ENCODE data around the gene XYLT1.

Gene XYLT1

DNA sequence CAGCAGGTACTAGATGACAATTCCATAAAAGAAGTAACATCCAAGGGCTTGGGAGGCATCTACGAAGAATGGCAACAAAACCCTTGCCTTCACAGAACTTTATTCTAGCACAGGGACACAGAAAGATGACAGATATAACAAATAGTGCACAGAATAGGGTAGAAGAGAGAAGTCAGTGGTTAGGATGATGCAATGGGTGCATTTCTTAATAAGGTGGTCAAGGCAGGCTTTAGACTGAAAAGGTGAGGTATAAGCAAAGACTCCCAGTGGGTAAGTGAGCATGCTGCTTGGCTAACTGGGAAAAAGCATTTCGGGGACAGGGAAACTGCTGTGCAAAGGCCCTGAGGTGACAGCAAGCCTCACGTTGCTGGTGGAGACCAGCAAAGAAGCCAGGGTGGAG, 175.9 kb downstream of the XYLT1 start:
- FAIRE-seq (no peak), DNase-seq (ENCODE audit: insufficient read length, low spot score) (no peak)
- TF ChIP-seq POU2F2 (IDR thresholded peaks at IDR 0.05; ENCODE audit: low read depth, low read length) (no peak), POLR2A (IDR thresholded peaks at IDR 0.05; ENCODE audit: low read depth, low read length) (no peak), SPI1 (IDR thresholded peaks at IDR 0.05; ENCODE audit: low read depth, low read length) (no peak), POLR2AphosphoS5 (IDR thresholded peaks at IDR 0.05; ENCODE audit: low read depth, low read length) (no peak), PAX5 (IDR thresholded peaks at IDR 0.05; ENCODE audit: insufficient read depth, low read length, severe bottlenecking) (no peak), TAF1 (IDR thresholded peaks at IDR 0.05; ENCODE audit: low read depth, low read length) (no peak)

DNA sequence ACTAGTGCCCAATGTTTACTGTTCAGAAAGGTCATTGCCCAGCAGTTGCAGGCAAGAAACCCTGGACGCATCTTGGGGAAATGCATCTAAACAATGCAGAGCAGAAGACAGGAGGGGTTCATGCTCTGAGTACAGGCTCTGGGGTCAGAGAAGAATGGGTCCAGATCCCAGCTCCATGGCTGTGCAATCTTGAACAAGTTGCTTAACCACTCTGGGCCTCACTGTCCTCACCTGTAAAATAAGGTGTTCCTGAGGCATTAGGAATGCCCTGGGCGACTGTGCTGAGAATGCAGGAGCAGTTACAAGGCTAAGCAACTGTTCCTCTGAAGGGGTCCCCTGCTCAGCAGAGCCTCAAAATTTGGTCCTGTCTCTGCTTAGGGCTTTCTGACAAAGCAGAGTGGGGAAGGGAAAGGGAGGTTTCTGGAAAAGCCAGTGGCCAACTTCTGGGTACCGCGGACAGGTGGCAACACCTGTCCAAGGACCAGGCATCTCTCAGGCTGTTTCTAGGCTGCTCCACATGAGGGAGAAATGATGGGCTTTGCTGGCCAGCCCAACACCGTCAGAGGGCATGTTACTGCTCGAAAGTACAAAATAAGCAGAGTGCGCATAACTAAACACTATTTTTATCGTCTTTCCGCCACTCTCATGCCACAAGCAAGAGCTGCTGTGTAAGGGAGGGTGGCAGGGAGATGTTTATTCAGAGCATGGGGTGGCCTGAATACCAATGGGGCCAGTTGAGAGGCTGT, 176.8 kb downstream of the XYLT1 start:
- TF ChIP-seq PAX5 (IDR thresholded peaks at IDR 0.05; ENCODE audit: insufficient read depth, low read length, severe bottlenecking) = no peak
- TF ChIP-seq SPI1 (IDR thresholded peaks at IDR 0.05; ENCODE audit: low read depth, low read length) = no peak
- TF ChIP-seq POLR2AphosphoS5 (IDR thresholded peaks at IDR 0.05; ENCODE audit: low read depth, low read length) = no peak
- FAIRE-seq (no peak), DNase-seq (ENCODE audit: insufficient read length, low spot score) (no peak)

DNA sequence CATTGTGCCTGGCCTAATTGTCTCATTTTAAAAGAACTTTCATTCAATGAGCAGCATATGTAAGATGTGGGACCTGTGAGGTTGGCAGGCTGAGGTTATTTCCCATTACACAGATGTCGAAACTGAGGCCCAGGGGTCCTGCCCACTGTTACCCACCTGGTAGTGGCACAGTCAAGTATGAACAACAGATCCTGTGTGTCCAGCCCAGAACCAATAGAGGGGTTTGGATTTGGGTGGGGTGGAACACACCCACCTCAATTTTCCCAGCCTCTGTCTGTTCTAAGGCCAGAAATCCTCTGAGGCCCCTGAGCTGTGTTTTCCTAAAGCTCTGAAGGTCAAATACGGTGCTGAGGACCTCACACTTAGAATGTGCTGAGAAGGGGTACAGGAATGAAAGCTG, 179.5 kb downstream of the XYLT1 start:
- no peak for TF ChIP-seq PAX5 (IDR thresholded peaks at IDR 0.05; ENCODE audit: insufficient read depth, low read length, severe bottlenecking)
- no peak for DNase-seq (ENCODE audit: insufficient read length, low spot score)
- FAIRE-seq = no peak

DNA sequence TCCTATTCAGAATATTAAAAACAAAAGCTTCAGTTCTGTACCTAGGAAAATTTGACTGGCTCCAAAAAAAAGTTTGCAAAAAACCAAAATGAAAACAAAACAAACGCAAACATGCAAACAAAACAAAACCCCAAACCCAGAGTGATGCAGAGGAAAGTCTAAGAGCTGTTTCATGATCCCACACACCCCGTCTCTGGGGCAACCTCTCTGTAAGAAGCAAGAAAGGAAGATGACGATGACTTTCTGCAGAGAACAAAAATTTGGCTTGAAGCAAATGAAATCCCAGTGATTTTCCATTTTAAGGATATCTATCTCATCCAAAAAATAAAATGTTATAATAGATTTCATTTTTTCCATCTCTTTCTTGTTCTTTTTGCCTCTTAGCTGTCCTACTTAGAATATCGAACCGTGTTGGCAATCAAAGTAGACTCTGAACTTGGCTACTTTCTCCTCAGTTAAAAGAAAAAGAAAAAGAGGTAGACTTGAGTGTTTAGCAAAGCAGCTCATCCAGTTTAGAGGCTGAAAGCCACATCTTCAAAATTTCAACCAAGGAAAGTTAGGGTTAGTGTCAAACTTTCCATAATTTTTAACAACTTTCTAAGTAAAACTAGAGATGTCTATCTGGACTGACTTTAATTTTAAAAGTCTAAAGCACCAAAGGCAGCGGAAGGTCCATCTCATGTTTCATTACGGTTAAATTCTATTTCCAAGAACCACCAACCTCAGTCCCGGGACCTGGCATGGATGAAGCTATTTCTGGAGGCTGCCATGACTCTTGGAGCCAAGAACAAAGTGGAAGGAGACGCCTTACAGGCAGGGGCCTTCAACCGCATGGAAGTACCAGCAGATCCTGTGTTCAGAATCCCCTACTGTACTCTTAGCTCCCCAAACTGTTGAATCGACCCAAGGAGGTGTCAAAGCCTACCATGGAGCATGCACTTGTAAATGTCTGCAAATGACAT, 180.8 kb downstream of the XYLT1 start:
- DNase-seq (ENCODE audit: insufficient read length, low spot score) (no peak), FAIRE-seq (no peak)
- no peak for TF ChIP-seq PAX5 (IDR thresholded peaks at IDR 0.05; ENCODE audit: insufficient read depth, low read length, severe bottlenecking)
- no peak for TF ChIP-seq POLR2A (IDR thresholded peaks at IDR 0.05; ENCODE audit: low read depth, low read length)
- no peak for TF ChIP-seq SPI1 (IDR thresholded peaks at IDR 0.05; ENCODE audit: low read depth, low read length)
- TF ChIP-seq POU2F2 (IDR thresholded peaks at IDR 0.05; ENCODE audit: low read depth, low read length) = no peak
- TF ChIP-seq POLR2AphosphoS5 (IDR thresholded peaks at IDR 0.05; ENCODE audit: low read depth, low read length) = no peak
- no peak for TF ChIP-seq TAF1 (IDR thresholded peaks at IDR 0.05; ENCODE audit: low read depth, low read length)

DNA sequence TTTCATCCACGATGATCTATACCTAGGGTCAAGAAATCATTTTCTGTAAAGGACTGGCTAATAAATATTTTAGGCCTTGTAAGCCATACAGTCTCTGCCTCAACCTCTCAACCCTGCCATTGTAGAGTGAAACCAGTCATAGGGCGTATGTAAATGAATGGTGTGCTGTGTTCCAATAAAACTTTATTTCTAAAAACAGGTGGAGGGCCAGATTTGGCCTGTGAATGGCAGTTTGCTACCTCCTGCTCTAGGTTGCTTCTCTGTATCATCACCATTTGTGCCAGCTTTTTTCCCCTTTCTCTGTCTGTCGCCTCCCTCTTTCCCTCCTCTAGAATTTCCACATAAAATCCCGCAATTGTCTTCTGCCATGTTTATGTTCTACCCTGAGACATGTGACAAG, 181.7 kb downstream of the XYLT1 start:
- TF ChIP-seq SPI1 (IDR thresholded peaks at IDR 0.05; ENCODE audit: low read depth, low read length) (no peak), PAX5 (IDR thresholded peaks at IDR 0.05; ENCODE audit: insufficient read depth, low read length, severe bottlenecking) (no peak), TAF1 (IDR thresholded peaks at IDR 0.05; ENCODE audit: low read depth, low read length) (no peak), POLR2AphosphoS5 (IDR thresholded peaks at IDR 0.05; ENCODE audit: low read depth, low read length) (no peak), POU2F2 (IDR thresholded peaks at IDR 0.05; ENCODE audit: low read depth, low read length) (no peak), POLR2A (IDR thresholded peaks at IDR 0.05; ENCODE audit: low read depth, low read length) (no peak)
- DNase-seq (ENCODE audit: insufficient read length, low spot score) = no peak
- no peak for FAIRE-seq

DNA sequence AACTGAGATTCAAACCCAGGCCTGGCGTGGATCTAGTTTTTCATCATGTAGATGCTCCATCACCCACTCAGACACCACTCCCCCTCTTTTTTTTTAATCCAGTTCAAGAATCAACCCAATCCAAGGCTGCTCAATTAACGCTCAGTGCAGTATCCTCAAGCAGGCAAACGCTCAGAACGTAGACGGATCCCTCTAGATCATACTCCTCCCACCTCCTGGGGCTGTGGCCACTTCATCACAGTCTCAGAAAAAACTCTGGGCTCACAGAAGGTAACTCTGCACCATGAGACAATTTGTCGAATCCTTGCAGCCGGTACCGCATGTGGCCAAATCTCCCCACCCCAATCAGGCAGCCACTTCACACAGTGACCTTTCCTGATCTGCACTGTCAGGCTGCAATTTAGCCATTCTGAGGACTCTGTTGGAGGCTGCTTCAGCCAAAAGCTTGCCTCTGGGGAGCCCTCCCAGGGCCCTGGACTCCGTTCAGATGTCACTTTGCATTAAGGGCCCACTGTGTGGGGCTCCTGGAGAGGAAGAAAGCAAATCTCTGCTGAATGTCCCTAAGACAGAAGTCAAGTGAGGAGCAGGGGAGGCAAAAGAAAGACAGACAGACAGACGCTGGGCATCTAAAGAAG, 183.5 kb downstream of the XYLT1 start:
- TF ChIP-seq POU2F2 (IDR thresholded peaks at IDR 0.05; ENCODE audit: low read depth, low read length) (no peak), TAF1 (IDR thresholded peaks at IDR 0.05; ENCODE audit: low read depth, low read length) (no peak), PAX5 (IDR thresholded peaks at IDR 0.05; ENCODE audit: insufficient read depth, low read length, severe bottlenecking) (no peak), POLR2AphosphoS5 (IDR thresholded peaks at IDR 0.05; ENCODE audit: low read depth, low read length) (no peak), POLR2A (IDR thresholded peaks at IDR 0.05; ENCODE audit: low read depth, low read length) (no peak), SPI1 (IDR thresholded peaks at IDR 0.05; ENCODE audit: low read depth, low read length) (no peak)
- DNase-seq (ENCODE audit: insufficient read length, low spot score) (no peak), FAIRE-seq (no peak)

DNA sequence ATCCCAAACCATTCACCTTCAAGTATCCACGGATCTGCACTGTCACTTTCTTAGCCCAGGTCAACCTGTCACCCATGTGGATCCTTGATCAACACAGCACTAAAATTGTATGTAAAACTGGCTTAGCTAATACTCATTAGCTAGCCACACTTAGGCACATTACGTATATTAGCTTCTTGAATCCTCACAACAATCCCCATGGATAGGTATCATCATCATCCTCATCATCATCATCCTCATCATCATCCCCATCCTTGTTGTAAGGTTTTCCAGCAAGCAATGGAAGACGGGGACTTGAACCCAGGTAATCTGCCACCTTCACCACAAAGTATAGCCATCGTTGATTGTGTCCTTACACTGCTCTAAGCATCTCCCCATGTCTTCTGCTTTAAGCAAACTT, 184.3 kb downstream of the XYLT1 start:
- DNase-seq (ENCODE audit: insufficient read length, low spot score) (no peak), FAIRE-seq (peak; percentile 26)
- TF ChIP-seq TAF1 (IDR thresholded peaks at IDR 0.05; ENCODE audit: low read depth, low read length) (no peak), POLR2AphosphoS5 (IDR thresholded peaks at IDR 0.05; ENCODE audit: low read depth, low read length) (no peak), POU2F2 (IDR thresholded peaks at IDR 0.05; ENCODE audit: low read depth, low read length) (no peak), PAX5 (IDR thresholded peaks at IDR 0.05; ENCODE audit: insufficient read depth, low read length, severe bottlenecking) (no peak), SPI1 (IDR thresholded peaks at IDR 0.05; ENCODE audit: low read depth, low read length) (no peak), POLR2A (IDR thresholded peaks at IDR 0.05; ENCODE audit: low read depth, low read length) (no peak)

DNA sequence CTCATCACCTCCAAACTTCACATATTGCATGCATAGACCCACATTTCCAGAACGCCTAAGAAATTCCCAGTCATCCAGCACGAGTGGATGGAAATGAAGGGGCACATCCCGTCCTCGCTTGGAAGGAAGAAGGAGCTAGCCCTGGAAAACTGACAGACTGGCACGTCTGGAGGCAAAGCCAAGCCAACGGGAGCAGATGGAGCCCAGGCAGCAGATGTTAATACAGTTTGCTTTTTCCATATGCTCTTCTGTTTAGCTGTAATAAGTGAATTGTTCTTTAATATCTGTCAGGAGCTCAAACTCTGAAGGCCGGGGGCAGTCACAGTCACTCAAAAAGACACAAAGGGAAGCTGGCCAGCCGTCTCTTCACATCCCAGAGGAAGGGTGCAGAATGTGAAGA, 187.7 kb downstream of the XYLT1 start:
- no peak for FAIRE-seq
- TF ChIP-seq PAX5 (IDR thresholded peaks at IDR 0.05; ENCODE audit: insufficient read depth, low read length, severe bottlenecking) (no peak), SPI1 (IDR thresholded peaks at IDR 0.05; ENCODE audit: low read depth, low read length) (no peak), POLR2AphosphoS5 (IDR thresholded peaks at IDR 0.05; ENCODE audit: low read depth, low read length) (no peak), POLR2A (IDR thresholded peaks at IDR 0.05; ENCODE audit: low read depth, low read length) (no peak), POU2F2 (IDR thresholded peaks at IDR 0.05; ENCODE audit: low read depth, low read length) (no peak)
- no peak for DNase-seq (ENCODE audit: insufficient read length, low spot score)

DNA sequence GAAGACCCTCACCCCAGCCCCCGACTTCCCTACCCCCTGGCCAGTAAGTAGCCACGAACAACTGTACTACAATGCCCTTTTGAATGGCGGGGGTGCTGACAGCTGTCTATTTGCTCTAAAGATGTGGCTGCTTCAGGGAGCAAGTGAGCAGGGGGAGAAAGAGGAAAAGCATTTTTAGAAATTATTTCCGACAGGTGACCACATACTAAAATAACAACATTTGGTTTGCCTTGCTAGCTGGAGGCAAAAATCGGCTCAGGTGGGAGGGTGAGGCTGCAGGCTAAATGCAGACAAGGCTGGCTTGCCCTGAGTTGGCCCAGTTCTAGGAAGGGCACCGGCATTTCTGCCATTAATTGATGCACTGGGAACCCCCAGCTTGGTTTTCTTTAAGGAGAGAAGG, 188.5 kb downstream of the XYLT1 start:
- peak; percentile 71 for FAIRE-seq
- DNase-seq (ENCODE audit: insufficient read length, low spot score) = no peak
- TF ChIP-seq SPI1 (IDR thresholded peaks at IDR 0.05; ENCODE audit: low read depth, low read length) = 0 out of 2 replicates have a peak, but pooled peaks have one; percentile 3
- TF ChIP-seq TAF1 (IDR thresholded peaks at IDR 0.05; ENCODE audit: low read depth, low read length) = no peak
